K562 (cell line): ENCODE measurements around the gene SCFD1. TPM values are rescaled to one million over a fixed set of nuclear protein-coding genes. Genes with fewer than 3 reads are reported as not detected.

Experiments used
- ATF6 ChIP-seq: sonication (generic); formaldehyde crosslinking; IDR thresholded peaks from 2 replicates; pipeline ENCODE4 v1.4.0; 2020; ENCODE audit warnings: mild to moderate bottlenecking, missing genetic modification reagents
- E2F5 ChIP-seq: sonication (generic); formaldehyde crosslinking; IDR thresholded peaks from 2 replicates; pipeline ENCODE4 v1.8.0; 2022; ENCODE audit warnings: mild to moderate bottlenecking, missing genetic modification reagents
- HMG20A ChIP-seq: fragments of 450-650 bp; formaldehyde crosslinking; conservative IDR thresholded peaks from 2 replicates; pipeline ENCODE4 v1.4.0; 2020; ENCODE audit warnings: mild to moderate bottlenecking, mixed read lengths
- JUND ChIP-seq, 2 experiments: IDR thresholded peaks; 2 replicates in 1 of 2; 3 replicates in 1 of 2; pipeline ENCODE4 v1.6.1; 2011; ENCODE audit warnings: borderline replicate concordance in 2 of 2, low read depth in 2 of 2, low read length in 2 of 2, improper control_type of control experiment in 1 of 2, missing biosample characterization in 1 of 2, missing genetic modification characterization in 1 of 2, missing genetic modification reagents in 1 of 2
- NCOA1 ChIP-seq: fragments of 450-650 bp; IDR thresholded peaks from 2 replicates; pipeline ENCODE4 v1.6.1; 2016; ENCODE audit warnings: low read depth
- RBM14 ChIP-seq: fragments of 200-400 bp; formaldehyde crosslinking; IDR thresholded peaks from 2 replicates; pipeline ENCODE4 v1.6.1; 2018; ENCODE audit warnings: low read depth, mild to moderate bottlenecking, low read length, moderate library complexity, borderline replicate concordance; ENCODE audit not compliant: insufficient read depth
- SLC30A9 ChIP-seq: fragments of 250-450 bp; sonication (Bioruptor Pico); IDR thresholded peaks from 2 replicates; pipeline ENCODE4 v1.8.0; 2022; ENCODE audit warnings: mild to moderate bottlenecking, moderate library complexity
- STAT5B ChIP-seq: fragments of 250-450 bp; sonication (Bioruptor Pico); IDR thresholded peaks from 2 replicates; pipeline ENCODE4 v1.8.0; 2021; ENCODE audit warnings: mild to moderate bottlenecking, inconsistent platforms
- ZC3H11A ChIP-seq: IDR thresholded peaks from 2 replicates; pipeline ENCODE4 v1.6.1; 2012; ENCODE audit warnings: low read depth, low read length, improper control_type of control experiment
- polyA plus RNA-seq, 8 experiments: library from polyadenylated mRNA; depleted of rRNA in 4 of 8; stranded (reverse) in 5 of 8; unstranded in 3 of 8; fragments of >200 nt; fragmentation: Nextera tagmentation in 2 of 8; fragmentation: Illumina TruSeq in 1 of 8; extraction: Ambion mirVana in 2 of 8; extraction: Trizol in 1 of 8; gene quantifications; 2 replicates each; pipeline versions ENCODE4 v1.2.1 to v1.2.3, GENCODE V29; 2011 to 2014; ENCODE audit warnings: inconsistent platforms in 1 of 8, missing spikeins in 1 of 8
- total RNA-seq, 7 experiments: library from RNA; depleted of rRNA in 6 of 7; stranded (reverse); fragments of >200 nt in 6 of 7; fragmentation: Illumina TruSeq in 2 of 7; extraction: Trizol in 2 of 7; gene quantifications; 2 replicates each; pipeline versions ENCODE4 v1.2.1 to v1.2.3, GENCODE V29; 2011 to 2021; ENCODE audit warnings: low replicate concordance in 1 of 7

SCFD1 gene
- total and polyA plus RNA-seq, 9 of the 15 experiments (the other 6 are each of a cell fraction or from before 2014, with no cell fraction given): 48.9 to 112 (median 75.2) TPM

- no peak for TF ChIP-seq ATF6 (CRISPR knock-in tag)
- TF ChIP-seq ZC3H11A: no peak
- no peak for TF ChIP-seq HMG20A (CRISPR knock-in tag)
- no peak for TF ChIP-seq E2F5
- TF ChIP-seq JUND (IDR thresholded peaks at IDR 0.05; ENCODE audit: borderline replicate concordance, low read depth, low read length): no peak
- no peak for TF ChIP-seq JUND (tag; IDR thresholded peaks at IDR 0.05; ENCODE audit: borderline replicate concordance, low read depth, low read length)
- TF ChIP-seq STAT5B (CRISPR knock-in tag): no peak
- no peak for TF ChIP-seq RBM14
- TF ChIP-seq NCOA1: no peak
- no peak for TF ChIP-seq SLC30A9 (CRISPR knock-in tag)
Measured at GRCh38 chr14:30738978-30739377, 116.9 kb downstream of the SCFD1 start (continued).
